B cell (primary cell): ENCODE measurements around the gene SLC12A7.

ENCODE experiments used
- CTCF ChIP-seq: fragments of 200-600 bp; IDR thresholded peaks from one replicate; pipeline ENCODE4 v1.8.0; 2022; ENCODE audit warnings: antibody characterized with exemption, mild to moderate bottlenecking
- EZH2 ChIP-seq: IDR thresholded peaks from 2 replicates; pipeline ENCODE4 v1.6.1; 2012; ENCODE audit warnings: borderline replicate concordance, low read depth, mild to moderate bottlenecking, moderate library complexity, low read length; ENCODE audit not compliant: insufficient read depth, poor library complexity, severe bottlenecking

DNA sequence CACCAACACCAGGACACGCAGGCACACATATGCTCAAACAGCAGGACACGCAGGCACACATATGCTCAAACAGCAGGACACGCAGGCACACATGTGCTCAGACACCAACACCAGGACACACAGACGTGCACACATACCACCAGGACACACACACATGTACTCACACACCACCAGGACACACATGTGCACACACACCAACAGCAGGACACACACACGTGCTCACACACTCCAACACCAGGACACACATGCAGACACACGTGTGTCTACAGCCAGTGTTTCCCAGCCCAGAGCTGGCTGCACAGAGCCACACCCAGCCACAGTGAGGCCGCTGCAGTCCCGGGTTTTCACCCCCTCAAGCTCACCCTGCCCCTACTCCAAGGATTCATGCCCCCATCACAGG is 25.0 kb upstream of the SLC12A7 start:
- no peak for TF ChIP-seq CTCF
- TF ChIP-seq EZH2 = no peak
